Measurements from ENCODE around the gene GALNT18. TPM values are rescaled to one million over a fixed set of nuclear protein-coding genes. Genes with fewer than 3 reads are reported as not detected.

GALNT18 gene
- total RNA-seq, 3 donors from 2014 or later: 14.7 to 25.9 (median 16.4) TPM

- no peak overlapping the region for H3K4me3 ChIP-seq
- no peaks in the 10 kb centered on the region for H3K9me3 ChIP-seq
- no peaks in the 10 kb centered on the region for H3K4me1 ChIP-seq
- no peak for DNase-seq (ENCODE audit: low spot score in 2 of 2)
- no peak for TF ChIP-seq POLR2AphosphoS5 (IDR thresholded peaks at IDR 0.05)
- TF ChIP-seq POLR2A (IDR thresholded peaks at IDR 0.05): no peak
- TF ChIP-seq CTCF (IDR thresholded peaks at IDR 0.05): no peak
- no peak overlapping the region for H3K27ac ChIP-seq
- no peaks in the 10 kb centered on the region for H3K36me3 ChIP-seq
- intact Hi-C loops (cut with DNase I; ENCODE audit: low total_unique reads): no loop called here
- H3K27me3 ChIP-seq: no peaks in the 10 kb centered on the region
These were observed 214.6 kb downstream of the GALNT18 start for GRCh38 chr11:11407065-11407762.

DNA sequence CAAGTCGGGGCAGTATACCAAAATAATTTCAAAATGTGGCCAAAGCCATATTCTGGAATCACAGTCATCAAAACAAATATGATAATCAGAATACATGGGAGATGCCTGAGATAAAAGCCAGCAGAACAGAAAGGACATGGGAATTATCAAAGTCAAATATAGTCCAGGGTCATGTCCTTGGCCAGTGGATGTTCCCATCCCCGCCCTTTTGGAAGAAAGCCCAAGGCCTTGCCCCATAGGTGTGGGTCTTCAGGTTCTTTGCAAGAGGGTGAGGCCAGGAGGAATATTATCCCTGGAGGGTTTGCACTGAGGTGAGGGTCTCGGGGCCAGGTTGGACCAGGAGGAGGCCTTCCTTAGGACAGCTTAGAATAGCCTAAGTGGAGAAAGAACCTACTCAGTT lies 215.2 kb downstream of the GALNT18 start:
- no peaks in the 10 kb centered on the region for H3K9me3 ChIP-seq
- no peaks in the 10 kb centered on the region for H3K36me3 ChIP-seq
- intact Hi-C loops (cut with DNase I; ENCODE audit: low total_unique reads): no loop called here
- no peak for TF ChIP-seq POLR2A (IDR thresholded peaks at IDR 0.05)
- TF ChIP-seq CTCF (IDR thresholded peaks at IDR 0.05): no peak
- no peak for TF ChIP-seq POLR2AphosphoS5 (IDR thresholded peaks at IDR 0.05)
- H3K27me3 ChIP-seq: no peaks in the 10 kb centered on the region
- H3K4me1 ChIP-seq: no peaks in the 10 kb centered on the region
- DNase-seq (ENCODE audit: low spot score in 2 of 2): no peak
- no peak overlapping the region for H3K27ac ChIP-seq
- no peak overlapping the region for H3K4me3 ChIP-seq

- Histone ChIP-seq H3K4me1 (no peaks in the 10 kb centered on the region), H3K4me3 (no peak overlapping the region), H3K27ac (no peak overlapping the region), H3K27me3 (no peaks in the 10 kb centered on the region), H3K9me3 (no peaks in the 10 kb centered on the region), H3K36me3 (no peaks in the 10 kb centered on the region)
- intact Hi-C loops (cut with DNase I; ENCODE audit: low total_unique reads): no loop called here
- DNase-seq (ENCODE audit: low spot score in 2 of 2): no peak
- TF ChIP-seq POLR2AphosphoS5 (IDR thresholded peaks at IDR 0.05): no peak
- TF ChIP-seq CTCF (IDR thresholded peaks at IDR 0.05): no peak
- TF ChIP-seq POLR2A (IDR thresholded peaks at IDR 0.05): no peak
These were observed 217.8 kb downstream of the GALNT18 start for GRCh38 chr11:11403763-11404725.

DNA sequence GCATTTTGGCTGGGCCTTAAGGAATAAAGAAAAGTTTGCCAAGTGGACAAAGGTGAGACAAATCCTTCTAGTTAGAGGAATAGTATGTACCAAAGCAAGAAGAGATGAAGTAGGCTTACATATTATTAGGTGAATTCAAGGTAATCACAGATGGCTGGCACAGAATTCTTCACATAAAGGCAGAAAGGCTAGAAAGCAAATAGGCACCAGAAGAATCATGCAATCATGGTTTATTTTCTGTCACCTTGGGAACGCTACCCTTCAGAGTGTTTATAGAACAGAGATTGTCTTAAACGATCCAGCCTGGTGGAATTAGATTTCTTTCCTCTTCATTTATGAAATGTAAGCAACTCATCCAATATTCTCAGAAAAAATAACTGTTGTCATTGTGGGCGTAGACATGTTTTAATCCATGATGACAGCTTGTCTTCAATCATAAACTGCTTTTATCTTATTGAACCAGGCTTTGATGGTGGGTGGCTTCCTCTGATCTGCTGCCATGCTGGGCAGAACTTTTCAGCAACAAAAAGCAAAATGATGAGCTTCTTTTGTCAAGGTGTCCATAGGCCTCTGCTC lies 219.8 kb downstream of the GALNT18 start:
- Histone ChIP-seq H3K9me3 (no peaks in the 10 kb centered on the region), H3K4me3 (no peak overlapping the region), H3K27me3 (no peaks in the 10 kb centered on the region), H3K27ac (no peak overlapping the region), H3K4me1 (no peaks in the 10 kb centered on the region), H3K36me3 (no peaks in the 10 kb centered on the region)
- TF ChIP-seq POLR2A (IDR thresholded peaks at IDR 0.05): no peak
- TF ChIP-seq CTCF (IDR thresholded peaks at IDR 0.05): no peak
- TF ChIP-seq POLR2AphosphoS5 (IDR thresholded peaks at IDR 0.05): no peak
- intact Hi-C loops (cut with DNase I; ENCODE audit: low total_unique reads): no loop called here
- DNase-seq (ENCODE audit: low spot score in 2 of 2): no peak

Measured in breast epithelium (tissue), 4 donors.